ENCODE measurements around the gene STK17A. TPM values are rescaled to one million over a fixed set of nuclear protein-coding genes. Genes with fewer than 3 reads are reported as not detected.
A peak's percentile ranks its signal among the peaks of the same experiment; 100 is the strongest.
"Not testable (repeated sequence)": the region's sequence is repeated elsewhere in the genome, so short reads cannot be mapped to it uniquely, and the experiment has no call there.

Gene STK17A
- total RNA-seq, 1 experiment from 2014 or later, result 74.9 TPM

GRCh38 chr7:43615558-43616145 is 32.7 kb downstream of the STK17A start:
- peaks cover 88% of the 10 kb centered on the region for H3K36me3 ChIP-seq
- H3K4me3 ChIP-seq, result no peak overlapping the region
- no peaks in the 10 kb centered on the region for H3K9me3 ChIP-seq
- H3K27me3 ChIP-seq, result no peaks in the 10 kb centered on the region
- no peak for DNase-seq

- no peaks in the 10 kb centered on the region for H3K27me3 ChIP-seq
- H3K9me3 ChIP-seq, result no peaks in the 10 kb centered on the region
- no peak overlapping the region for H3K4me3 ChIP-seq
- H3K36me3 ChIP-seq, result peaks cover 88% of the 10 kb centered on the region
- DNase-seq, result no peak
These were observed 34.1 kb downstream of the STK17A start for GRCh38 chr7:43616977-43617376.

- H3K9me3 ChIP-seq, result no peaks in the 10 kb centered on the region
- no peak for DNase-seq
- H3K36me3 ChIP-seq, result peaks cover 86% of the 10 kb centered on the region
- no peak overlapping the region for H3K4me3 ChIP-seq
- H3K27me3 ChIP-seq, result no peaks in the 10 kb centered on the region
These were observed 35.2 kb downstream of the STK17A start for GRCh38 chr7:43618073-43618472.

- Histone ChIP-seq H3K27me3 (no peaks in the 10 kb centered on the region), H3K36me3 (peaks cover 86% of the 10 kb centered on the region), H3K4me3 (no peak overlapping the region), H3K9me3 (no peaks in the 10 kb centered on the region)
- DNase-seq, result no peak
These were observed 36.5 kb downstream of the STK17A start for GRCh38 chr7:43619213-43620012.

- Histone ChIP-seq H3K9me3 (no peaks in the 10 kb centered on the region), H3K27me3 (no peaks in the 10 kb centered on the region), H3K36me3 (peaks cover 86% of the 10 kb centered on the region), H3K4me3 (no peak overlapping the region)
- no peak for DNase-seq
These were observed 39.0 kb downstream of the STK17A start for GRCh38 chr7:43621729-43622448.

GRCh38 chr7:43624156-43624555 is 41.2 kb downstream of the STK17A start:
- H3K36me3 ChIP-seq, result peaks cover 87% of the 10 kb centered on the region
- DNase-seq, result no peak
- H3K27me3 ChIP-seq, result no peaks in the 10 kb centered on the region
- H3K9me3 ChIP-seq, result no peaks in the 10 kb centered on the region
- H3K4me3 ChIP-seq, result no peak overlapping the region

- H3K36me3 ChIP-seq, result peaks cover 89% of the 10 kb centered on the region
- H3K27me3 ChIP-seq, result no peaks in the 10 kb centered on the region
- no peak overlapping the region for H3K4me3 ChIP-seq
- H3K9me3 ChIP-seq, result no peaks in the 10 kb centered on the region
- DNase-seq, result no peak
These were observed 42.5 kb downstream of the STK17A start for GRCh38 chr7:43625453-43625852.

GRCh38 chr7:43625980-43626379 is 43.1 kb downstream of the STK17A start:
- H3K4me3 ChIP-seq, result no peak overlapping the region
- no peak for DNase-seq
- H3K36me3 ChIP-seq, result peaks cover 90% of the 10 kb centered on the region
- H3K9me3 ChIP-seq, result no peaks in the 10 kb centered on the region
- no peaks in the 10 kb centered on the region for H3K27me3 ChIP-seq

GRCh38 chr7:43626695-43627094 is 43.8 kb downstream of the STK17A start:
- no peak for DNase-seq
- H3K4me3 ChIP-seq, result no peak overlapping the region
- no peaks in the 10 kb centered on the region for H3K27me3 ChIP-seq
- no peaks in the 10 kb centered on the region for H3K9me3 ChIP-seq
- H3K36me3 ChIP-seq, result peaks cover 90% of the 10 kb centered on the region

- peaks cover 96% of the 10 kb centered on the region for H3K36me3 ChIP-seq
- DNase-seq, H3K27me3 ChIP-seq, H3K4me3 ChIP-seq, H3K9me3 ChIP-seq: not testable (repeated sequence)
These were observed 44.9 kb downstream of the STK17A start for GRCh38 chr7:43627798-43628197.

GRCh38 chr7:43628431-43628830 is 45.5 kb downstream of the STK17A start:
- H3K4me3 ChIP-seq, result no peak overlapping the region
- peaks cover 98% of the 10 kb centered on the region for H3K36me3 ChIP-seq
- no peak for DNase-seq
- H3K9me3 ChIP-seq, result no peaks in the 10 kb centered on the region
- H3K27me3 ChIP-seq, result no peaks in the 10 kb centered on the region

GRCh38 chr7:43629857-43630256 is 46.9 kb downstream of the STK17A start:
- Histone ChIP-seq H3K4me3 (no peak overlapping the region), H3K27me3 (no peaks in the 10 kb centered on the region), H3K36me3 (peaks cover 98% of the 10 kb centered on the region), H3K9me3 (no peaks in the 10 kb centered on the region)
- DNase-seq, result no peak

- no peak overlapping the region for H3K4me3 ChIP-seq
- no peak for DNase-seq
- H3K27me3 ChIP-seq, result no peaks in the 10 kb centered on the region
- H3K36me3 ChIP-seq, result peaks cover 98% of the 10 kb centered on the region
- H3K9me3 ChIP-seq, result no peaks in the 10 kb centered on the region
These were observed 47.6 kb downstream of the STK17A start for GRCh38 chr7:43630482-43630881.

GRCh38 chr7:43631559-43631958 is 48.7 kb downstream of the STK17A start:
- Histone ChIP-seq H3K9me3 (no peaks in the 10 kb centered on the region), H3K36me3 (peaks cover 95% of the 10 kb centered on the region), H3K27me3 (no peaks in the 10 kb centered on the region), H3K4me3 (no peak overlapping the region)
- DNase-seq, result no peak

GRCh38 chr7:43632746-43633145 is 49.8 kb downstream of the STK17A start:
- H3K36me3 ChIP-seq, result peaks cover 95% of the 10 kb centered on the region
- no peaks in the 10 kb centered on the region for H3K27me3 ChIP-seq
- no peak for DNase-seq
- no peaks in the 10 kb centered on the region for H3K9me3 ChIP-seq
- no peak overlapping the region for H3K4me3 ChIP-seq

GRCh38 chr7:43634384-43634783 is 51.5 kb downstream of the STK17A start:
- Histone ChIP-seq H3K4me3 (no peak overlapping the region), H3K9me3 (no peaks in the 10 kb centered on the region), H3K36me3 (peaks cover 94% of the 10 kb centered on the region), H3K27me3 (no peaks in the 10 kb centered on the region)
- no peak for DNase-seq

- no peaks in the 10 kb centered on the region for H3K27me3 ChIP-seq
- peak; percentile 14 for DNase-seq
- no peaks in the 10 kb centered on the region for H3K9me3 ChIP-seq
- peaks cover 91% of the 10 kb centered on the region for H3K36me3 ChIP-seq
- no peak overlapping the region for H3K4me3 ChIP-seq
These were observed 53.2 kb downstream of the STK17A start for GRCh38 chr7:43636093-43636492.
